Myocyte (in vitro differentiated cells): ENCODE results near the gene ATXN2. TPM values are rescaled to one million over a fixed set of nuclear protein-coding genes. Genes with fewer than 3 reads are reported as not detected.
"Not testable (repeated sequence)": the region's sequence is repeated elsewhere in the genome, so short reads cannot be mapped to it uniquely, and the experiment has no call there.

Experiments used
- DNase-seq: peaks from one replicate; pipeline ENCODE4 v3.0.0-alpha.2; 2012; ENCODE audit warnings: low read depth
- total RNA-seq: library from RNA; depleted of rRNA; stranded (reverse); fragments of >200 nt; gene quantifications from 2 replicates; pipeline ENCODE4 v1.2.3, GENCODE V29; 2014

The ATXN2 gene
- total RNA-seq, 1 donor from 2014 or later: 18.3 TPM

DNA sequence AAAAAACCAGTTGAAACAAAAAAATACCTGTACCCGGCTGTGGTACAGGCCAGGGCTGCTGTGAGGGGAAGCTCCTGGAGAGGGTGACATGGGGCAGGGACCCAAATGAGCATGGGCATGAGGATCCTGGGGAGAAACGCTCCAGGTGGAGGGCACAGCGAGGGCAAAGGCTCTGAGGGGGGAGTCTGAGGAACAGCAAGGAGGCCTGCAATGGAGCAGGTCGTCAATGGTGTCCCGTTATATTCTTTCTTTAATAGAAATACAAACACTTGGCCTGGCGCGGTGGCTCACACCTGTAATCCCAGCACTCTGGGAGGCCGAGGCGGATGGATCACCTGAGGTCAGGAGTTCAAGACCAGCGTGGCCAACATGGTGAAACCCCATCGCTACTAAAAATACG is 1.9 kb upstream of the ATXN2 start:
- DNase-seq: not testable (repeated sequence)

DNA sequence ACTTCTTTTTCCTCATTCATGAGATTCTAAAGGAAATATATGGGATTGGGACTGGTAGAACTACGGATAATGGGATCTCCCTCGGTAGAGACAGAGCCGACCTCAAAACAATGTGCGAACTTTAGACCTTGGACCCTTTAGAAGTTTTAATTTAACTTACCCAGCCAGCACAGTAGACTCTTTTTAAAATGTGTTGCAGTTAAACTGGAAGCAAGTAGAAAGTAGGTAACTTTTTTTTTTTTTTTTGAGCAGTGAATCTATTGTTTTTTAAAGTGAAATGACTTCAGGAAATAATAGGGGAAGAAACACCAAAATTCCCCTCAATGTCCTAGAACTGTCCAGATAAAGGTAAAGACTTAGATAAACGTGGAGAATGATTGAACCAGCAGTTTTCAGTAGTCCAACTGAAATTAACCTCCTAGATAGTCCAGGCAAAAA is 1.1 kb upstream of the ATXN2 start:
- no peak for DNase-seq

GRCh38 chr12:111599453-111600204 is 514 bp upstream of the ATXN2 start:
- DNase-seq: peak; percentile 92

DNA sequence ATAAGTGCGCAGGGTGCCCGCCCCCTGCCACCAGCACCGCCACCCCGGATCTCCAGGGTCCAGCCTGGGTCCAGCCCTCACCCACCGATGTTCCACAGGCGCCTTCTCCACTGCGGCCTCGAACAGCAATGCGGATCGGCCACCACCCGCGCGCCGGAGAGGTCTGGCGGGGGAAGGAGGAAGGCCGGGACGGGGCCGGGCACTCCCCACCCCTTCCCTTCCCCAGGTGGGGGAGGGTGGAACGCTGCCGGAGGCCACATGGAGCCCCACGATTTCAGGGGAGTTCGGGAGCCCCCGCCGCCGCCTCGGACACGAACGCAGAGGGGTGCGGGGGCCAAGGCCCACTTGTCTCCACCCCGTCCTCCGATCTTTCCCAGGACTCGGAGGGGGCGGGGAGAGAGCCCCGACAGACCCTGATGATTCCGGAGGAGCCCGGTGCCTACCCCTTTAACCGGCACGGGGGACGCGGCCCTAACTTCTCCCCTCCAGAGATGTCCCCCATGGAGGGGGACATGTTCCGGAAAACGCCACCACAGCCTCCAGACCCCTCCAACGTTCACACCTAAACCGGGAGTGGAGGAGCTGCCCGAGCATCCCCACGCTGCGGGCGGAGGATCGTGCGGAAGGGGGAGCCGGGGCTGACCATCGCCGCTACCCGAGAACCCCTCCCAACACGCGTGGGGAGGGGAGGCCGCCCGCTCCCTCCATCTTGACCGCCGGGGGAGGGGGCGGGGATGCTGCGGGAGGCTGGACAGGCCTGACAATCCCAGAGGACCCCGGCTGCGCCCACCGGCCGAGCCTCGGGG is 1.1 kb downstream of the ATXN2 start:
- DNase-seq: peak; percentile 52

GRCh38 chr12:111596985-111597830 is 1.9 kb downstream of the ATXN2 start:
- DNase-seq: peak; percentile 78

DNA sequence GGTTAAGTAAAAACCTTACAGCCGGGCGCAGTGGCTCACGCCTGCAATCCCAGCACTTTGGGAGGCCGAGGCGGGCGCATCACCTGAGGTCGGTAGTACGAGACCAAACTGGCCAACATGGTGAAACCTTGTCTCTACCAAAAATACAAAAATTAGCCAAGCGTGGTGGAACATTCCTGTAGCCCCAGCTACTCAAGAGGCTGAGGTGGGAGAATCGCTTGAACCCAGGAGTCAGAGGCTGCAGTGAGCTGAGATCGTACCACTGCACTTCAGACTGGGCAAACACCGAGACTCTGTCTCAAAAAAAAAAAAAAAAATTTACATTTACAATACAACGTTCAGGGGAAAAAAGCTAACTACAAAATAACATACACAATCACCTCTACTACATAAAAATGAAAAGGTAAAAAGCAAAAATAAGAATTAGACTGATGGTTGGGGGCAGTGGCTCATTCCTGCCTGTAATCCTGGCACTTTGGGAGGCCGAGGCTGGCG is 3.7 kb downstream of the ATXN2 start:
- DNase-seq: not testable (repeated sequence)

DNA sequence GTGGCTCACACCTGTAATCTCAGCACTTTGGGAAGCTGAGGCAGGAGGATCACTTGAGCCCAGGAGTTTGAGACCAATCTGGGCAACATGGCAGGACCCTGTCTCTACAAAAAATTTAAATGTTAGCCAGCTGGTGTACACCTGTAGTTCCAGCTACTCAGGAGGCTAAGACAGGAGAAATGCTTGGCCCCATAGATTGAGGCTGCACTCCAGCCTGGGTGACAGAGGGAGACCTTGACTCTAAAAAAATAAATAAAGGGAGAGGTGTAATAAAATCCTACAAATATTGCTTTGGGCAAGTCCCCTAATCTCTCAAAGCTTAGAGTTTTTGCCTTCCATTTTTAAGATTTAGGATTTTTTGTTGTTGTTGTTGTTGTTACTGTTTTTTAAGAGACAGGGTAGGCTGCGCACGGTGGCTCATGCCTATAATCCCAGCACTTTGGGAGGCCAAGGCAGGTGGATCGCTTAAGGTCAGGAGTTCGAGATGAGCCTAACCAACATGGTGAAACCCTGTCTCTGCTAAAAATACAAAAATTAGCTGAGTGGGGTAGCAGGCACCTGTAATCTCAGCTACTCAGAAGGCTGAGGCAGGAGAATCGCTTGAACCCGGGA is 7.6 kb downstream of the ATXN2 start:
- not testable (repeated sequence) for DNase-seq

GRCh38 chr12:111590552-111590951 is 8.6 kb downstream of the ATXN2 start:
- no peak for DNase-seq

GRCh38 chr12:111589601-111590000 is 9.5 kb downstream of the ATXN2 start:
- DNase-seq: no peak

GRCh38 chr12:111588010-111588409 is 11.1 kb downstream of the ATXN2 start:
- DNase-seq: no peak

- no peak for DNase-seq
These were observed 12.1 kb downstream of the ATXN2 start for GRCh38 chr12:111586986-111587385.

DNA sequence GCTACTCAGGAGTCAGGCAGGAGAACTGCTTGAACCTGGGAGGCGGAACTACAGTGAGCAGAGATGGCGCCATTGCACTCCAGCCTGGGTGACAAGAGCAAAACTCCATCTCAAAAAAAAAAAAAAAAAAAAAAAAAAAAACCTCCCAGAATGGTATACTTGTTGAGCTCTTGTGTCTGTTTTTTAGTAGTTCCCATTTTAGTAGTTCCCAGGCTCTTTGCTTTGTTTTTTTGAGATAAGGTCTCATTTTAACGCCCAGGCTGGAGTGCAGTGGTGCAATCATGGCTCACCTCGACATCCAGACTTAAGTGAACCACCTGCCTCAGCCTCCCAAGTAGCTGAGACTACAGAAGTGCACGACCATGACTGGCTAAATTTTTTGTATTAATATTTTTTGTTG is 13.4 kb downstream of the ATXN2 start:
- DNase-seq: no peak

DNA sequence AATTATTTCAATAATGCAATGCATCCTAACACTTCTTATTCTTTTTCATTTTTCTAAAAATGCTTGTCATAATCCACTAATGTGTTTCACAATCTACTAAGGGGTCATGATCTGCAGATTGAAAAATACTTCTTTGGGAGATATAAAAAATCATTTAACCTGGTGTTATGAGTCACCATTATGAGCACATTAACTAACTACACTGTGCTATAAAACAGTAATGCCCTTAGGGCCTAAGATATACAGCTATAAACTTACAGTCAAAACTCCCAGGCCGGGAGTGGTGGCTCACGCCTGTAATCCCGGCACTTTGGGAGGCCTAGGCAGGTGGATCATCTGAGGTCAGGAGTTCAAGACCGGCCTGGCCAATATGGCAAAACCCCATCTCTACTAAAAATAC is 14.2 kb downstream of the ATXN2 start:
- DNase-seq: no peak

- DNase-seq: not testable (repeated sequence)
These were observed 15.6 kb downstream of the ATXN2 start for GRCh38 chr12:111583506-111583905.

DNA sequence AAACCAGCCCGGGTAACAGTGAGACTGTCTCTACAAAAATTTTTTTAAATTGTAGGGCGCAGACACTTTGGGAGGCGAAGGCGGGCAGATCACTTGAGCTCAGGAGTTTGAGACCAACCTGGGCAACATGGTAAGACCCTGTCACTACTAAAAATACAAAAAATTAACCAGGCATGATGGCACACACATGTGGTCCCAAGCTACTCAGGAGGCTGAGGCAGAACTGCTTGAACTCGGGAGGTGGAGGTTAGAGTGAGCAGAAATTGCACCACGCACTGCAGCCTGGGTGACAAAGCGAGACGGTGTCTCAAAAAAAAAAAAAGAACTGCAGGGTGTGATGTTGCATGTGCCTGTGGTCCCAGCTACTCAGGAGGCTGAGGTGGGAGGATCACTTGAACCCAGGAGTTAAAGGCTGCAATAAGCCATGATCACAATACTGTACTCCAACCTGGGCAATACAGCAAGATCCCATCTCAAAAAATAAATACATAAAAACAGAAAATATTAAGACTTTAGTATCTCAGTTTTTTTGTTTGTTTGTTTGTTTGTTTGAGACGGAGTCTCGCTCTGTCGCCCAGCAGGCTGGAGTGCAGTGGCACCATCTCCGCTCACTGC is 16.9 kb downstream of the ATXN2 start:
- DNase-seq: no peak

DNA sequence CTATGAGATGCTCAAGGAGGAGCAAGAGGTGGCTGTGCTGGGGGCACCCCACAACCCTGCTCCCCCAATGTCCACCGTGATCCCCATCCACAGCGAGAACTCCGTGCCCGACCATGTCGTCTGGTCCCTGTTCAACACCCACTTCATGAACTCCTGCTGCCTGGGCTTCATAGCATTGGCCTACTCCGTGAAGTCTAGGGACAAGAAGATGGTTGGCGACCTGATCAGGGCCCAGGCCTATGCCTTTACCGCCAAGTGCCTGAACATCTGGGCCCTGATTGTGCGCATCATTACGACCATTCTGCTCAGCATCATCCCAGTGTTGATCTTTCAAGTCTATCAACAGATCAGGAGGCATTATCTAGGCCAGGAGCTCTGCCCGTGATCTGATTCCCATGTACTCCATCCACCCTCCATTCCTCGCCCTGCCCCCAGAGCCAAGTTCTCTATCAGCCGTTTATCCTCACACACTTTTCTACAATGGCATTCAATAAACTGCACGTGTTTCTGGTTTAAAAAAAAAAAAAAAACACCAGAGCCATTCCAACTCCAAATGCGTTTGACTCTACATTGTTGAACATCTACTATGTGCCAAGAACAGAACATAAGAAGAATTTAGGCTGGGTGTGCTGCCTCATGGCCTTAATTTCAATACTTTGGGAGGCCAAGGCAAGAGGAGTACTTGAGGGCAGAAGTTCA is 17.5 kb downstream of the ATXN2 start:
- no peak for DNase-seq

DNA sequence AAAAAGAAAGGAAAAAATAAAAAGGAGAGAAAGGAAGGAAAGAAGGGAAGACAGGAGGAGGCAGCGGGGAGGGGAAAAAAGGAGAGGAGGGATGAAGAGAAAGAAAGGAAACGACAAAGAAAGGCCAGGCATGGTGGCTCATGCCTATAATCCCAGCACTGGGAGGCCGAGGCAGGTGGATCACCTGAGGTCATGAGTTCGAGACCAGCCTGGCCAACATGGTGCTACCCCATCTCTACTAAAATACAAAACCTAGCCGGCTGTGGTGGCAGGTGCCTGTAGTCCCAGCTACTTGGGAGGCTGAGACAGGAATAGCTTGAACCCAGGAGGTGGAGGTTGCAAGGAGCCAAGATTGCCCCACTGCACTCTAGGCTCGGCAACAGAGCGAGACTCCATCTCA is 18.4 kb downstream of the ATXN2 start:
- no peak for DNase-seq

DNA sequence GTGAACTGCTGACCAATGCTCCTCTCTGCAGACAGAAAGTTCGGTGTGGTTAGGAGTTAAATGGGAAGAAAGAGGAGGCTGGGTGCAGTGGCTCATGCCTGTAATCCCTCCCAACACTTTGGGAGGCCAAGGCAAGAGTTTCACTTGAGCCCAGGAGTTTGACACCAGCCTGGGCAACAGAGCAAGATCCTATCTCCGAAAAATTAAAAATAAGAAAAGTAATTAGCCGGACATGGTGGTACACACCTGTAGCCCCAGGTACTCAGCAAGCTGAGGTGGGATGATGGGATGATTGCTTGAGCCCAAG is 19.0 kb downstream of the ATXN2 start:
- DNase-seq: no peak

DNA sequence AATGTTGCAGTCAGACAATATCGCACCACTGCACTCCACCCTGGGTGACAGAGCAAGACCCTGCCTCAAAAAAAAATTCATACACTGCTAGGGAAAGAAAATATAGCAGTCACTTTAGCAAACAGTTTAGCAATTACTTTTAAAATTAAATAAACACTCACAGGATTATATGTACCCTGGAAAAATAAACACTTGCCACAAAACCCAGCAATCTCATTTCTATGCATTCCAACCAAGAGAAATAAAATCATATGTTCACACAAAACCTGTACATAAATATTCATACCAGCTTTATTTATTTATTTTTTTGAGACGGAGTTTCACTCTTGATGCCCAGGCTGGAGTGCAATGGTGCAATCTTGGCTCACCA is 20.2 kb downstream of the ATXN2 start:
- no peak for DNase-seq

DNA sequence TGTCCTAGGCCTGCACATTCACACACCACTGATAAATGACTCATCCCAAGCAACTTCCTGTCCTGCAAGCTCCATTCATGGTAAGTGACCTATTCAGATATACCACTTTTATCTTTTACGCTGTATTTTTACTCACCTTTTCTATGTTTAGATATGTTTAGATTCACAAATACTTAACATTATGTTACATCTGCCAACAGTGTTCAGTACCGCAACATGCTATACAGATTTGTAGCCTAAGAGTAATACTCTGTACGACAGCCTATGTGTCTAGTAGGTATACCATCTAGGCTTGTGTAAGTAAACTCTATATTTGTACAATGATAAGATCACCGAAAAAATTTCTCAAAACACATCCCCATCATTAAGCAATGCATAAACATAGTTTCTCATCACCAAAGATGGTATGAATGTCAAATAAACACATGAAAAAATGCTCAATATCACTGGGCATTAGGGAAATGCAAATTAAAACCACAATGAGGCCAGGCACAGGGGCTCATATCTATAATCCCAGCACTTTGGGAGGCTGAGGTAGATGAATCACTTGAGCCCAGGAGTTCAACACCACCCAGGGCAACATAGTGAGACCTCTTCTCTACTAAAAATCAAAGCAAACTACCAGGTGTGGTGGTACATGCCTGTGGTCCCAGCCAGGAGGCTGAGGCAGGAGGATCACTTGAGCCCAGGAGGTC is 20.7 kb downstream of the ATXN2 start:
- no peak for DNase-seq
